Measurements from ENCODE around the gene SENP2. TPM values are rescaled to one million over a fixed set of nuclear protein-coding genes. Genes with fewer than 3 reads are reported as not detected.
A peak's percentile ranks its signal among the peaks of the same experiment; 100 is the strongest.

The SENP2 gene
- total RNA-seq, 1 experiment from 2014 or later: 52.7 TPM

- in situ Hi-C loops (cut with HindIII; ENCODE audit: low pct_unique_long_range_greater_than_20kb, low sequenced_read_pairs) (no loop called here), intact Hi-C loops (cut with micrococcal nuclease; ENCODE audit: unreplicated experiment) (no loop called here)
- no TSS peak for BruUV-seq (replicated peaks)
Measured at GRCh38 chr3:185658504-185658912, 72.4 kb downstream of the SENP2 start.

GRCh38 chr3:185658943-185659342 is 72.8 kb downstream of the SENP2 start:
- Histone ChIP-seq H3K27me3 (ENCODE audit: control insufficient read depth, insufficient read depth, low read length) (no peaks in the 10 kb centered on the region), H3K4me1 (ENCODE audit: control insufficient read depth, insufficient read depth, low read length) (peaks cover 3% of the 10 kb centered on the region; the same call in 1 of the 2 replicates), H3K9me3 (ENCODE audit: control insufficient read depth, insufficient read depth, low read depth, low read length) (no peaks in the 10 kb centered on the region), H3K36me3 (ENCODE audit: control insufficient read depth, insufficient read depth, low read length) (peaks cover 7% of the 10 kb centered on the region), H3K27ac (ENCODE audit: low read length) (no peak overlapping the region), H3K4me3 (ENCODE audit: low read depth in 2 of 2, low read length in 2 of 2) (no peak overlapping the region)
- TF ChIP-seq SIN3A (IDR thresholded peaks at IDR 0.05; ENCODE audit: borderline replicate concordance, insufficient read depth, low read depth, low read length): no peak
- no peak for TF ChIP-seq CTCF (IDR thresholded peaks at IDR 0.05)
- TF ChIP-seq REST (IDR thresholded peaks at IDR 0.05; ENCODE audit: insufficient read depth in 1 of 2, low read depth in 2 of 2, low read length in 1 of 2): no peak
- no peak for TF ChIP-seq TCF7L2 (IDR thresholded peaks at IDR 0.05; ENCODE audit: low read depth, low read length)
- no peak for TF ChIP-seq POLR2AphosphoS5 (IDR thresholded peaks at IDR 0.05; ENCODE audit: low read depth, low read length)
- ATAC-seq (no peak), DNase-seq (ENCODE audit: low read depth, low spot score) (no peak)
- BruUV-seq (replicated peaks): no TSS peak
- in situ Hi-C loops (cut with HindIII; ENCODE audit: low pct_unique_long_range_greater_than_20kb, low sequenced_read_pairs) (no loop called here), intact Hi-C loops (cut with micrococcal nuclease; ENCODE audit: unreplicated experiment) (no loop called here)
- ChIA-PET POLR2A (interaction anchor here (0.6 kb wide), 1 partner anchor 13 kb away, joined by 17 read pairs; no protein-coding TSS in a partner anchor), CTCF (no interaction called here)

More at GRCh38 chr3:185658504-185658912, 72.4 kb downstream of the SENP2 start:
- POLR2A ChIA-PET: interaction anchor here (0.6 kb wide), 1 partner anchor 12 kb away, joined by 17 read pairs; no protein-coding TSS in a partner anchor
- peak; percentile 36 for ATAC-seq
- peak; percentile 48 for DNase-seq (ENCODE audit: low read depth, low spot score)
- TF ChIP-seq SIN3A (IDR thresholded peaks at IDR 0.05; ENCODE audit: borderline replicate concordance, insufficient read depth, low read depth, low read length): no peak
- TF ChIP-seq TCF7L2 (IDR thresholded peaks at IDR 0.05; ENCODE audit: low read depth, low read length): no peak
- TF ChIP-seq POLR2AphosphoS5 (IDR thresholded peaks at IDR 0.05; ENCODE audit: low read depth, low read length): no peak
- no peak for TF ChIP-seq REST (IDR thresholded peaks at IDR 0.05; ENCODE audit: insufficient read depth in 1 of 2, low read depth in 2 of 2, low read length in 1 of 2)
- no peak for TF ChIP-seq CTCF (IDR thresholded peaks at IDR 0.05)
- CTCF ChIA-PET: no interaction called here
- no peaks in the 10 kb centered on the region for H3K27me3 ChIP-seq (ENCODE audit: control insufficient read depth, insufficient read depth, low read length)
- H3K4me1 ChIP-seq (ENCODE audit: control insufficient read depth, insufficient read depth, low read length): peaks cover 3% of the 10 kb centered on the region; the same call in 1 of the 2 replicates
- H3K27ac ChIP-seq (ENCODE audit: low read length): no peak overlapping the region
- peaks cover 7% of the 10 kb centered on the region for H3K36me3 ChIP-seq (ENCODE audit: control insufficient read depth, insufficient read depth, low read length)
- H3K9me3 ChIP-seq (ENCODE audit: control insufficient read depth, insufficient read depth, low read depth, low read length): no peaks in the 10 kb centered on the region
- H3K4me3 ChIP-seq (ENCODE audit: low read depth in 2 of 2, low read length in 2 of 2): no peak overlapping the region
